GM21717 (cell line): ENCODE data around the gene FBN2.
"Not testable (repeated sequence)": the region's sequence is repeated elsewhere in the genome, so short reads cannot be mapped to it uniquely, and the experiment has no call there.

ENCODE experiments used
- ATAC-seq: cut with Tn5 transposase; IDR thresholded peaks from one replicate; pipeline ENCODE4 v1.9.1; 2021; ENCODE audit warnings: mild to moderate bottlenecking, moderate library complexity; ENCODE audit not compliant: unreplicated experiment

FBN2 gene

DNA sequence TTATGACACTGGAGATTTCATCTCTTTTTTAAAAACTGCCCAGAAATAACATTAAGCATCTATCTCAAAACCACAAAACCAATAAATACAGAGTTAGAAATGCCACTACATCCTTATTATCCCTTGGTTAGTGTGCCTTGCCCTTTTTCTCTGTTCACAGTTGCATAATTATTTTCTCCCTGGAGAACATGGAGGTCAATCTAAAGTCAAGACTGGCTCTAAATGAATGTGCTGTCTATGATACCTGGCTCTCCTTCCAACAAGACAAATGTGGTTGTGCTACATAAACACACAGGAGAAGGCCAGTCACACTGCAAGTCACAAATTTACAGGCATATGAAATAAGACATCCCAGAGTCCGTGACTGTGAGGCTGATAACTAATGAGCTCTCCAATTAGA lies 2.8 kb downstream of the FBN2 start:
- ATAC-seq = no peak

DNA sequence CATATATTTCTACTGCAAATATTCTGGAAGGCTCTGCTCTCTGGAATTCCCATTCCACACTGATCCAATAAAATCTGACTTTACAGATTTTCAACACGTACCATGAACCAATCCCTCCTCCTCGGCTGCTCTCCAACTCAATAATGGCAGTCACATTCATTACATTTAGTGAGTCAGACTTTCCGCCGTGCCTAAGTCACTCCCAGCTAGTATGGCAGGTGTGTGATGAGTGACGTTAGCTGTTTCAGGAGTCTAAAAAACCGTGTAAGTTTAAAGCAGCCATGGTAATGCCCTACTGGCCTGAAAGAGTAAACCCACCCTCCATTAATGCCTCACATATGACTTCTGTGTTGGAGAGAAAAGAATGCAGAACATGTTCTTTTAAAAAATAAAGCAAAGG lies 3.3 kb downstream of the FBN2 start:
- ATAC-seq = no peak

DNA sequence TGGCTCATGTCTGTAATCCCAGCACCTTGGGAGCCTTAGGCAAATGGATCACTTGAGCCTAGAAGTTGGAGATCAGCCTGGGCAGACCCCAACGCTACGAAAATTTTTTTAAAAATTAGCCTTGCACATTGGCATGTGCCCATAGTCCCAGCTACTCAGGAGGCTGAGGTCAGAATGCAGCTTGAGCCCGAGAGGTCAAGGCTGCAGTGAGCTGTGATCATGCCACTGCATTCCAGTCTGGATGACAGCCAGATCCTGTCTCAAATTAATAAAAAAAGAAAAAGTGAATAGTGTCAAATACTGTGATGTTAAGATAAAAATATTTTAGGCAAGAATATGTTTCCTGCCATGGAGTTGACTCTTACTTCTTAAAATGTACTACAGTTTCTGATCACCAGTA lies 5.3 kb downstream of the FBN2 start:
- ATAC-seq = no peak

DNA sequence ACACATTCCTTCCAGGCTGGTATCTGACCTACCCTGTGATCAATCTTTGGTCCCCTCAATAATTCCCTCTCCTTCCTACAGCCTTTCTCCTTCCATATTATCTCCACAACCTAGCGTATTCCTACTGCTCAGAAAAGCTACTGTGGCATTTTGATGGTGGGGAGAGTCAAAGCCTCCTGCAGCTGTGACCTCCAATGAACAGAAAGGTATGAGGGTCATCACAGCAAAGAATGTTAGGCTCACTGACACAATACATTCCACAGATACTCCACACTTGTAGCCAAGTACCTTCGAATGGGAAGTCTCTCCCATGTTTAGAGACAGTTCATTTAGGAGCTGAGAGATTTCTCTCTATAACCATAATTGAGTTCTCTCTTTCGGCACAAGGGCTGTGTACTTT lies 5.9 kb downstream of the FBN2 start:
- no peak for ATAC-seq

DNA sequence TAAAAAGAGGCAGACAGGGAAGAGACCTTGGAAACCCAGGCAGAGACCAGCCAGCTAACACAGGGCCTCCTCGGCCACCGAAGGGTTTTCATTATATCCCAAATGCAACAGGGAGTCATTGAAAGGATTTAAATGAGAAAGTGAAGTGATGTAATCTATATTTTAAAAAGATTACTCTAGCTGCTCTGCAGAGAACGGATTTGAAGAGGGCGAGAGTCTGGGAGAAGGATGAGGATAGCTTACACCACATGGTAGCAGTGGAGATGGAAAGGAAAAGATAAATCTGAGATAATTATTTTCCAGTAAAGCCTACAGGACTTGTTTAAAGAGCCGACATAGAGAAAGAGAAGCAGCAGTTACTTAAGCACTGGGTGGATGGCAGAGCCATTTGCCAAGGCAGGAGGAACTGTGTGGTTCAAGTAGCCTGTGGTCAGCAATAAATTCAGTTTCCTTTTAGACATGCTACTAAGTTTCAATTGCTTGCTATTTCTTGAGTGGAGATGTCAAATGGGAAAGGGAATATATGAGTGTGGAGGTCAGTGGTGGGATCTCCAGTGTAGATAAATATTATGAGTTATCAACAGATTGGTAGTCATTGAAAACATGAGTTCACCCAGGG lies 9.3 kb downstream of the FBN2 start:
- ATAC-seq = no peak

DNA sequence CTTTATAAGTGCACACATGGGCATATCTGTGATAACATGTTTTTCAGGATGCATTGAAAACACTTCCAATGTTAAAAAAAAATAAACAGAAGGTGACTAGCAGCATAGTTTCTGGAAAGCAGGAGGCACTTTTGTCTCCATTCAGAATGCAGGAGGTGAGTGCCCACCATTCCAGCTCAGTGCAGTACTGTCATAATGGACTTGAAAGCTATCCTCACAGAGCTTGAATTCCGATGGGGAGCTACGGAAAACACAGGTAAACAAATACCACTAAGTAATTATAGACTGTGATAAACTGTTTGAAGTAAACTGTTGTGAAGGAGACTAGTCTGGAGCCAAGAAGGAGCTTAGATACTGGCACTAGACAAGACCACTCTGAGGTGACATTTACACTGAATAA lies 9.9 kb downstream of the FBN2 start:
- ATAC-seq = no peak

DNA sequence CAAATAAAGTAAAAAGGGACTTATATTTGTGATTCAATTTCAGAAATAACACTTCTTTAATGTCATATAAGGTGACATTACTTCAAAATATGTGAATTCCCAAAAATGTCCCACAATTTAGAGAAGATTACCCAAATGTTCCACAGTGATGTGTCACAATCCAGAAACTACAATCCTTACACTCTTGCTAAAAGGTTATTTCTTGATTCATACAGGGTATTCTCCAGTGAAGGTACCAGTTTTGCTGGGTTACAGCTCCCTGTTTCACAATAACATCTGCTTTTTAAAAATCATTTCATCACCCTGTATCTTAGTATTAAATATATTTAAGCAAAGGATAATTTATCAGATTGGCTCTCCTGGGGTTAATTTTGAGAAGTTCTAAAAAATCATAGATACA lies 11.0 kb downstream of the FBN2 start:
- ATAC-seq = no peak

DNA sequence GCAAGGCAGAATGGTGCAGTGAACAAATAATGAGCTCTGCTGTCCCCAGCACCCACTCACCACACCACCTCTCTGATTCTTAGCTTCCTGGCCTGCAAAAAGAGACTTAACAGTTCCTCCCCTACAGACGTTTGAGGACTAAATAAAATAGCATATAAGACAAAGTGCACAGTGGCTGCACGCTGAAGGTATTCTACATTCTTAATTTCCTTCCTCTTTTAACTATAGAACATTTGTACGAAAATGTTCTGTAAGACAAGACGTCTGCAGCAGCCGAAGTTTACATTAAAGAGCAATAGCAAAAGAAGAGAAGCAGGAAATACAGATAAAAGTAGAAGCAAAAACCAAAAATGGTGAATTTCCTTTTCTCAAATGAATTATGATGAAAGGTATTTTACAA lies 15.7 kb downstream of the FBN2 start:
- no peak for ATAC-seq

DNA sequence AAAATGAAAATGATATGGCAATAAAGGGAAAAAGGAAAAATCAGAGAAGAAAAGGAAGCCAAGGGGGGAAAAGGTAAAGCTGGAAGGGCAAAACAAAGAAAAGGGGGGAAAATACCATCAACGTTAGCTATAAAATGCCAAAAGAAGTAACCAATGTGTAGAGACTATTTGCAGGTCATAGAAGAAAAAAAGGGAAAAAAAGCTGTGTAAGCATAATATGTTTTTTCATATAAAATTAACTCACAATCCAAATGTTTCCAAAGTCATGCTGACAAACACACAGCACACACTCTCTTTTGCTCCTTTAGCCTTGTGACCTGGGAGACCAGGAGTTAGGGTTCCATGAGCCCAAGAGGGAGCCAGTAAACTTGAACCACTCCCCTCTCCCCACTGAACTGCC lies 18.2 kb downstream of the FBN2 start:
- ATAC-seq = no peak

DNA sequence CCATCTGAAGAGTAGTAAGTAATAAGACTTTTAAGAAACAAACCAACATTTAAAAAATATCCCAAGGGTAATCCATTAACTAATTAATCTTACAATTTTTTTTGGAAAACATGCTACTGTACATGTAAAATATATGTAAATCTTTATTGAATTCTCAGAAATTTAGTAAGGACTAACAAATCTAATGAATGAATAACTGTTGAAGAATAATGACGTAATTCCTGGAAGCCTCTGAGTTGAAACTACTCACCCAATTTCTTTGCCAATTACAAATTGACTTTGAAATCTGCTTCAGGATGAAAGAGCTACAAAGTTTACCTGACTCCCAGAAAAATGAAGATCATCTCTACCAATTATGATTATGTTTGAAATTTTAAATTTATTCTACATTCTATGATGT lies 21.1 kb downstream of the FBN2 start:
- no peak for ATAC-seq

DNA sequence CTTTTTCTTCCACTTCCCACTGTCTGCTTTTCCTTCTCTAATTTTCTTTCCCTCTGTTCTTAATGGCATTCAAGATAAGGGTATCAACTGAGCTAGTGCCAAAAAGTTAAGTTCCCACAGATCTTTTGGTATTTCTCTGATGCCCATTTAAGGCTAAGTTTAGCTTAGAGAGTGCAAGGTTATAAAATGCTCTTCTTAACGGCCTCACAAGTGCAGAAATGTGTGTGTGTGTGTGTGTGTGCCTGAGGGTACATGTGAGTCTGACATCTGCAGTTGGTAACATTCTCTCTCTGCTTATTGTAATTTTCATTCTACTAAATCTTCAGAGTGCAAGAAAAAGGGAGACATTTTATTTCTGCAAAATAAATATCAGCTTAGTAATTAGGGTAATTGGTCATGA lies 24.2 kb downstream of the FBN2 start:
- no peak for ATAC-seq

DNA sequence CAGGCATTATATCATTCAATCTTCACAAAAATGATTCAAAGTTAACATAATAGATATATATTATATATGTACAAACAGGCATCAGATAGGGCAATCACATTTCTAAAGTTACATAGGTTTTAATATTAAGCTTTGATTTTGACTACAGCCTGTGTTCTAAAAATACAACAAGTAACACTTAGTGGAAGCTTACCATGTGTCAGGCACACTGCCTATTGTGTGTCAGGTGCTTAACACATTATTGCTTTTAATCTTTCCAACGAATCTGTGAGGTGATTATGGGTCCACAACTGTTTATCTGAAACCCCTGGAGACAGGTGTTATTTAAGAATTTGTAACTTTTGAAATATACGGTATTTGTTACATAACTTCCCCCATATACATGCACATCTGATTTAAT lies 25.2 kb downstream of the FBN2 start:
- no peak for ATAC-seq

DNA sequence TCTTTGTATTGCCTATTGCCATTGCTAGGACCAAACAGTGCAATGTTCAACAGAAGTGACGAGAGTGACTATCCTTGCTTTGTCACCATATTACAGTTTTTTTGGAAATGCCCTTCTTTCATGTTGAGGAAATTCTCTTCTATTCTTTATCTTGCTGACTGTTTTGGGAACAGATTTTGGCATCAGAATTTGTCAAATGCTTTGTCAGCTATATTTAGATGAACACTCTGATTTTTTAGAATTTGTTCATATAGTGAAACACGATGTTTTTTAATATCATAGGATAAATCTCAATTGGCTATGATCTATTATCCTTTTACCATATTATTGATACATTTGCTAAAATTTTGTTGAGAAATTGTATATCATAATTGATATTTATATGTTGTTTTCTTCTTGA lies 31.4 kb downstream of the FBN2 start:
- ATAC-seq = no peak

DNA sequence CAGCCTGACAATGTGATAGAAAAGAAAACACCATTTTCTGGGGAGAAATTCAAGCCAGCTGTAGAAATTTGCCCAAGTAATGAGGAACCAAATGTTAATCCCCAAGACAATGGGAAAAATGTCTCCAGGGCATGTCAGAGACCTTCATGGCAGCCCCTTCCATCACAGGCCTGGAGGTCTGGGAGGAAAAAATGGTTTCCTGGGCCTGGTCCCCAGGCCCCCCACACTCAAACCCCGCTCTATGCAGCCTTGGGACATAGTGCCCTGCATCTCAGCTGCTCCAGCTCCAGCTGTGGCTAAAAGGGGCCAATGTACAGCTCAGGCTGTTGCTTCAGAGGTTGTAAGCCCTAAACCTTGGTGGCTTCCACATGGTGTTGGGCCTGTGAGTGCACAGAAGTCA lies 34.3 kb downstream of the FBN2 start:
- not testable (repeated sequence) for ATAC-seq

DNA sequence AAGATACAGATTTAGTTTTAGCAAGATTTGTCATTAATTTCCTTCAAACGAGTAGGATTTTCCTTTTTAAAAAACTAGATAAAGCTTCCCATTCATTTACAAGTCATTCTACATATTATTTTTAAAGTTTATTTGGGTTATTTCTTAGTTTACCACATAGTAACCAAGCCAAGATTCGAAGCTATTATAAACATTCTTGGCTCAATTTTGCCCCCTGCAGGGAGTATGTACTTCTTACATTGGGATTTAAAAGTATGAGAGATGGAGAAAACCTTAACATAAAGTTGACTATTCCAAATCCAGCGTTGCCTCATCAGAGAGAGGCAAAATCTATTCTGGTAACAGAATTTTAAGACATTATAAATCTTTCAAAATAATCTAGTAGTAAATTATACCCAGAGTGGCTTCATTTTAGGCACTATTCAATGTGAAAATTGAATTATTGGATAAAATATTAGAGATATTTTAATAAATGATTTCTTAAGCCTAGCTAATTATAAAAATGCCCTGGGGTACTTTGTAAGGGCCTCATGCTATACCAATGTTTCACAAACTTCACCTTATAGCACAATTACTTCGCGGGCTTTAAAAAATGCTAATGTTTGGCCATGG lies 39.1 kb downstream of the FBN2 start:
- no peak for ATAC-seq

DNA sequence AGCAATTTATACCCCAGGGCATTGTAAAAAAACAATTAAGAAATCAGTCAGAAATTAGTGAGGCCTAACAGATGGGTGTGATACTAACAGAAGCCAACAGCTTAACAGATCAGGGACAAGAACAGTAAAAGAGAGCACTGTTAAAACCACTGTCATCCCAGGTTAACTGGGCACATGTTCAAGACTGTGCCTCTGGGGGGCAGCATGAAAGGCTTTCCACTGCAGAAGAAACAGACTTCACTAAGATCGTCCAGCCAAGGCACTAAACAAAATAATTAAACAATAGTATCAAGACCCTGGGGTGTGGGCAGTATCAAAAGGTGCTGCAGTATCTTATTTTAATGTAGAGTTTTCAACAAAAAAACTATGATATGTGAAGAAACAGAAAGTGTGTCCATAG lies 43.5 kb downstream of the FBN2 start:
- no peak for ATAC-seq

DNA sequence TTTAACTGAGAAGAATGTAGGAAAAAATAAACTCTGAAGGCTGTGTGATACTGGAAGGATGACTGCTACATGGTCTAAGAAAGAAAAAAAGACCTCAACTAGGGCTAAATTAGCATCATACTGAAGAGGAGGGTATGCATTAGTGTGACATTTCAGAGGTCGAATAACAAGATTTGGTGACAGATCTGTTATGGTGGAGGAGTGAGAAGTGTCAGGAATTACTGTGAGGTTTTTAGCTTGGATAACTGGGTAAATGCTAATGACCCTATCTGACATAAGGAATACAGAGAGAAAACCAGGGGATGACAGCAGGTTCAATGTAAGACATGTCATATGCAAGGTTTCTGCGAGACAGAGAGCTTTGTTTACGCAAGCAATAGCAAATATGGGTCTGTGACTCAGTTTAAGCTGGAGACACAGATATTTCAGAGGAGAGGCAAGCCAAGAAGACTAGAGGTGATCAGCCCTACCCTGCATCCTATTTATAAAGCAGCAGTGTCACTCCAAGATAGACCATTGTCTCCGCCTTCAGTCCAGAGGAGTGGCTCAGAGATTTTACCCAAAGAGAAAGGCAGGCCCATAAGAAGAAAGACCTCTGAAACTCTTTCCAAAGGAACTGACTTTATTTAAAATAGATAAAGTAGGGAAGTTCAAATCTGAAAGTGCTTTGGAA lies 44.3 kb downstream of the FBN2 start:
- no peak for ATAC-seq

DNA sequence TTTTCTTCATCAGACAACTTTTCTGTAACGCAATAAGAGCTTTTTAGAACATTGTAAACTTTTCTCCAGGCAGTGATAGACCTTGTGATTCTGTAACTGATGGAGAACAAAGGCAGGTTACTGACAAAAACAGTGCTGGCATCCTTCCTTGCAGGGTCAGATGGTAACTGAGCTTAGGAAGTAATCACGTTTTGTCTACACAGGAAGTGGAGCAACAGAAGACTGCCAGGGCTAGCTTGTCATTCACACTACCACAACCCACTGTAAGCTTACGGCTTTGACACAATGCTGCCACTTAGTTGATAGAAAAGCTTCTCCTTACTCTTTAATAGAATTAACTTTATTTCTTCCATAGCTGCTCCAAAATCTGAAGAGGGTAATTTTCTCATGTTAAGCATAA lies 46.8 kb downstream of the FBN2 start:
- no peak for ATAC-seq

DNA sequence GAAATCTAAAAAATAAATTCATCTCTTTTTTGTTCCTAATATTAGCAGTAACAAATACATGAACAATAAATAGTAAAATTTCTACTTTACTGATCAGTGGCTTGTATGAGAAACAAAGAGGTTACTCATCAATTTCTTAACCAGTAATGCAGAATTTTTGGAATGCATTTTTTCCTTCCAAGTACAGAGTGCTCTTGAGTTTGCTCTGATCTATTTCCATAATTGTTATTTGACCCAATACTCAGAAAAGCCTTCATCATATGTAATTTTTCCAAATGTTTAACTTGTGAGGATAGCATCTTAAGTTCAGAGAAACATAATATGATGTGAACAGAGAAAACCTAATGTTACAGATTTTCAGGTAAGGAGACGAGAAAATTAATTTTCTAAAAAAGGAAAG lies 47.3 kb downstream of the FBN2 start:
- no peak for ATAC-seq

DNA sequence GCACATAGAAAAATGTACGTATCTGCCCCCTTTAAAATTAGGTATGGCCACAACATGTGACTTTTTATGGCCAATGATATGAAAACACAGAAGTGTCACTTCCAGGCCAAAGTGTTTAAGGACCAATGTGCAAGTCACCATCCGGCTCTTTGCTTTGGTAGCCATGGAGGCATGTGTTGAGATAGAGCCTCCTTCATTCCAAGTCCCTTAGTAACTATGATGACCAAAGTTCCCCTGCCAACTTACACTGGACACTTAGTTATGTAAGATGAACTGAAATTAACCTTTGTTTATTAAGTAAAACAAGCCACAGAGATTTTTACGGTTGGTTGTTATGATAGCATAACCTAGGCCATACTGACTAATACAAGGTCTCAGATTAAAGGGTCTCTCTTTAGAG lies 51.0 kb downstream of the FBN2 start:
- no peak for ATAC-seq

DNA sequence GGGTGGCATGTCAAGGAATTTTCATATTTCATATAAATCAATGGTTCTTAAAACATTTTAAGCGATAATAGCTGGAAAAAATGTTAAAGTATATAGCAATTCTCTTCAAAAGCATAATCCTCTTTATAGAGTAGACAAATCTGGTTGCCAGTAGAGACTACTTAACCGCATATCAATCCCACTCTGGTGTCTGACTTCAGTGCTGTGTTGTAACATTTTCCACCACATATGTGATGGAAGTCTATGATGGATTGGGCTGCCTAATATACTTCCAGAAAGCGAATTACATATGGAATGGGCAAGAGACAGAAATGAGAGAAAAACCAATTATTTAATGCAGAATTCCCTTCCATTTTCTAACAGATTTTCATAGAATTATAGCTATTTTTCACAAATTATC lies 54.3 kb downstream of the FBN2 start:
- ATAC-seq = no peak

DNA sequence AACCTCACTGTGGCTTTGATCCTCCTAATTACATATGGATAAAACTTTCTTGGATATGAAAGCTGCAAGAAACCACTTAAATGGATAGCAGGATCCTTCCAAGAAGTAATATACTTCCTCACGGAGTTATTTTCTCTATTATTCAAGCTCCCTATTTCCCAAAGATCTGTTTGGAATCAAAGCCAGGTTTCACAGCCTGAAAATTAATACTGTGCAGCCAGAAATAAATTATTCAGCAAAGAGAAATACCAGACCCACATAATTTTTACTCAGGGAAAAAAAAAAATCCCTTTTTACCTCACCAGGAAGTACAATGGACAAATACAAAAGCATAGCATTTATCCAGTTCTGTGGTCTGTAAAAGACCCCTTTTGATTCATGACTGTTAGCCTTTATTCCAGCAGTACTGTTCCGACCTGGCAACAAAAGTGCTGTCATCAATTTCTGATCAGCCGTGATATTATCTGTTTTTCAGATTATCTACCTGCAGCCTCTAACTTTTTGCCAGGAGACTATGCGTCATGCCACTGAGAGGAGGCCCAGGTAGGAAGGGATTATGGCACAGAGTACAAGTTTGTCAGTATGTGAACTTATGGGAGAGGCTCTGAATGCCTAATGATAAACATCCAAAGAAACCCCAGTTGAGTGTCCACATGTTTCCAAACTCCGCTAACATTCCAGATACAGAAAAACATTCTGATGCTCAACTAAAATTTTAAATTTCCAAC lies 57.0 kb downstream of the FBN2 start:
- no peak for ATAC-seq
